Activated CD8-positive, alpha-beta memory T cell treated with anti-CD3 and anti-CD28 coated beads, Interleukin-2, amount 10 ng/mL, durations not matched to agents 7 days and 5 days (primary cell): ENCODE measurements around the gene NHLRC3. TPM values are rescaled to one million over a fixed set of nuclear protein-coding genes. Genes with fewer than 3 reads are reported as not detected.

Experiments
- total RNA-seq, 2 experiments: library from RNA; stranded (reverse); gene quantifications; one replicate each; pipeline ENCODE4 v1.2.3, GENCODE V29; 2021

The NHLRC3 gene
- total RNA-seq, 2 experiments from 2014 or later: 29.2 to 30.6 TPM

Other genes with a start within 250 kb of the NHLRC3 start
- gene STOML3, start 47.6 kb upstream of the NHLRC3 start, total RNA-seq: not detected
- gene PROSER1, start 367 bp upstream of the NHLRC3 start, total RNA-seq: 10 to 100 TPM; 65.0 to 89.2 TPM